ENCODE results near the gene CTNND2. TPM values are rescaled to one million over a fixed set of nuclear protein-coding genes. Genes with fewer than 3 reads are reported as not detected.

Gene CTNND2
- total and polyA plus RNA-seq, 9 of the 15 experiments (the other 6 are each of a cell fraction or from before 2014, with no cell fraction given): 0.03 to 0.35 TPM; not detected in 7

DNA sequence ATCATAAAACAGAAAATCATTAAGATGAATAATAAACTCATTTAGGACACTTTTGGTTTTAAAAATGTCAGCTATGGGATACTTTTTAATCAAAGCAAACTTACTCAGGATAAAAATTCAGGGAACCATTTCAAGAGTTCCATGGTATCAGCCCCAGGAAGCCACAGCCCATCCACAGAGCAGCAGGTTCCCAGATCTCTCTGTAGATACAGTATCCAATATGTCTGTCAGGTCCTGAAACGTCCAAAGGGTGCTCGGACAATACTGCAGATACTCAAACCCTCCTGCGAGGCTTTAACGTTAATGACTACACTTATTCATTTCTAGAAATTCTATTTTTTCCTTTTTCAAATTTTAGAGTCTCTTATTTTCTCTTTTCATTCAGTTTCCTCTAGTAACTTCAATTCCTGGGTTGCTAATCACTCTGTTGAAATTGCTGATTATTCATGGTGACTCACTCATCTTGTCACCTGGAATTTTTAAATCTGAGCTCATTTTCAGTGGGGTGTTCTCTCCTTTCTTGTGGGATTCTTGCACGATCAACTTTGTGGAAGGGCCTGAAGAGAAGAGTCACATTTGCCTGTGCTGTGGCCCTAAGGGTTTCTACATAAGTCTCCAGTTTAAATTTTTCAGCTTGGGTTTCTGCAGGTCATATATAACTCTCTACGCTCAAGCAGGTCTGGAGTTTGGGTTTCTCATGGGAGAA, 435.8 kb downstream of the CTNND2 start:
- FAIRE-seq: no peak

GRCh38 chr5:11467588-11467987, 436.7 kb downstream of the CTNND2 start:
- DNase-seq (ENCODE audit: extremely low read depth in 1 of 4, low spot score in 3 of 4): no peak
- Histone ChIP-seq H3K9me3 (replicated peaks; ENCODE audit: control insufficient read depth, insufficient read depth, low read depth, low read length) (no peaks in the 10 kb centered on the region), H3K79me2 (ENCODE audit: control insufficient read depth, insufficient read depth, low read length) (no peaks in the 10 kb centered on the region), H3K4me3 (no peak overlapping the region), H4K20me1 (replicated peaks; ENCODE audit: control insufficient read depth, insufficient read depth, low read length) (no peaks in the 10 kb centered on the region), H3K27me3 (ENCODE audit: control insufficient read depth in 2 of 2, insufficient read depth in 2 of 2, low read length in 2 of 2) (no peaks in the 10 kb centered on the region), H3K4me2 (ENCODE audit: insufficient read depth, low read length) (no peak overlapping the region), H2AFZ (ENCODE audit: low read depth, low read length) (no peak overlapping the region), H3K4me1 (replicated peaks in 1 of 2; ENCODE audit: control insufficient read depth in 2 of 2, insufficient read depth in 2 of 2, low read length in 2 of 2) (no peaks in the 10 kb centered on the region), H3K27ac (ENCODE audit: extremely low read depth, low read depth, low read length) (no peak overlapping the region), H3K36me3 (ENCODE audit: control insufficient read depth, insufficient read depth, low read length) (no peaks in the 10 kb centered on the region), H3K9ac (ENCODE audit: insufficient read depth in 1 of 2, low read depth in 2 of 2, low read length in 2 of 2) (no peak overlapping the region), H3K9me1 (ENCODE audit: control insufficient read depth, insufficient read depth, low read length) (no peaks in the 10 kb centered on the region)
- no peak for FAIRE-seq
- ATAC-seq: no peak
- no TSS peak for BruUV-seq (replicated peaks)
- 0% methylated on average over 2 of the region's 2 CpGs for WGBS (ENCODE audit: insufficient coverage, low coverage, missing lambda C conversion rate)
- CTCF ChIA-PET (ENCODE audit: low intra/inter-chr PET ratio): no interaction called here
- POLR2A ChIA-PET: interaction anchor here (0.6 kb wide), 1 partner anchor 444 kb away, joined by 4 read pairs; no protein-coding TSS in a partner anchor
- intact Hi-C loops (cut with micrococcal nuclease) (no loop called here), in situ Hi-C loops (cut with MboI) (no loop called here)
- TF ChIP-seq UBTF (IDR thresholded peaks at IDR 0.05; ENCODE audit: borderline replicate concordance in 1 of 2, low read depth in 2 of 2, low read length in 2 of 2) (no peak), MTF1 (CRISPR knock-in tag; IDR thresholded peaks at IDR 0.05; ENCODE audit: borderline replicate concordance) (no peak), NFIC (IDR thresholded peaks at IDR 0.05) (no peak), NONO (IDR thresholded peaks at IDR 0.05; ENCODE audit: low read depth in 2 of 2, low read length in 1 of 2) (no peak), SETDB1 (IDR thresholded peaks at IDR 0.05; ENCODE audit: low read length) (no peak), ZNF354B (CRISPR knock-in tag; IDR thresholded peaks at IDR 0.05) (no peak), BRD9 (IDR thresholded peaks at IDR 0.05; ENCODE audit: low read depth, partially characterized antibody) (no peak), GTF2A2 (tag; IDR thresholded peaks at IDR 0.05) (no peak), SOX6 (IDR thresholded peaks at IDR 0.05) (no peak), TCF7L2 (IDR thresholded peaks at IDR 0.05; ENCODE audit: low read depth, low read length) (no peak), BCL6 (CRISPR knock-in tag; IDR thresholded peaks at IDR 0.05) (no peak), ARNT (IDR thresholded peaks at IDR 0.05) (no peak)

More for the DNA sequence above, 435.8 kb downstream of the CTNND2 start:
- ATAC-seq (no peak), DNase-seq (ENCODE audit: extremely low read depth in 1 of 4, low spot score in 3 of 4) (no peak)
- ChIA-PET CTCF (ENCODE audit: low intra/inter-chr PET ratio) (no interaction called here), POLR2A (no interaction called here)
- no TSS peak for BruUV-seq (replicated peaks)
- no peaks in the 10 kb centered on the region for H3K27me3 ChIP-seq (ENCODE audit: control insufficient read depth in 2 of 2, insufficient read depth in 2 of 2, low read length in 2 of 2)
- H3K79me2 ChIP-seq (ENCODE audit: control insufficient read depth, insufficient read depth, low read length): no peaks in the 10 kb centered on the region
- H3K4me3 ChIP-seq: no peak overlapping the region
- H3K4me2 ChIP-seq (ENCODE audit: insufficient read depth, low read length): no peak overlapping the region
- in situ Hi-C loops (cut with MboI): no loop called here
- no peaks in the 10 kb centered on the region for H4K20me1 ChIP-seq (replicated peaks; ENCODE audit: control insufficient read depth, insufficient read depth, low read length)
- H3K36me3 ChIP-seq (ENCODE audit: control insufficient read depth, insufficient read depth, low read length): no peaks in the 10 kb centered on the region
- intact Hi-C loops (cut with micrococcal nuclease): no loop called here
- H3K9ac ChIP-seq (ENCODE audit: insufficient read depth in 1 of 2, low read depth in 2 of 2, low read length in 2 of 2): no peak overlapping the region
- no peaks in the 10 kb centered on the region for H3K4me1 ChIP-seq (replicated peaks in 1 of 2; ENCODE audit: control insufficient read depth in 2 of 2, insufficient read depth in 2 of 2, low read length in 2 of 2)
- TF ChIP-seq POLR2A (conservative IDR thresholded peaks at IDR 0.05) (no peak), BDP1 (IDR thresholded peaks at IDR 0.05; ENCODE audit: insufficient read depth, insufficient read length) (no peak), RBFOX2 (IDR thresholded peaks at IDR 0.05; ENCODE audit: low read depth, low read length) (no peak), ILK (tag; IDR thresholded peaks at IDR 0.05; ENCODE audit: borderline replicate concordance, low read depth) (no peak), IRF2 (CRISPR knock-in tag; IDR thresholded peaks at IDR 0.05) (no peak), U2AF1 (optimal IDR thresholded peaks at IDR 0.05; ENCODE audit: low read depth, low read length) (no peak), CHD4 (IDR thresholded peaks at IDR 0.05; ENCODE audit: insufficient read depth, insufficient replicate concordance, low read depth, low read length, poor library complexity, severe bottlenecking) (no peak), HNRNPH1 (optimal IDR thresholded peaks at IDR 0.05; ENCODE audit: low read depth, low read length) (no peak), ZNF551 (CRISPR knock-in tag; IDR thresholded peaks at IDR 0.05) (no peak)
- 0% methylated on average over 6 of the region's 6 CpGs for WGBS (ENCODE audit: insufficient coverage, low coverage, missing lambda C conversion rate)
- no peak overlapping the region for H2AFZ ChIP-seq (ENCODE audit: low read depth, low read length)
- H3K9me1 ChIP-seq (ENCODE audit: control insufficient read depth, insufficient read depth, low read length): no peaks in the 10 kb centered on the region
- H3K9me3 ChIP-seq (replicated peaks; ENCODE audit: control insufficient read depth, insufficient read depth, low read depth, low read length): no peaks in the 10 kb centered on the region
- H3K27ac ChIP-seq (ENCODE audit: extremely low read depth, low read depth, low read length): no peak overlapping the region

All from K562 (cell line).